H1 (cell line): Measurements from ENCODE around the gene SIGLEC7. TPM values are rescaled to one million over a fixed set of nuclear protein-coding genes. Genes with fewer than 3 reads are reported as not detected.

ENCODE experiments used
- CTCF ChIA-PET: fragments of 300-600 bp; sonication (Branson Sonifier 250); formaldehyde crosslinking; loops from one replicate; lab custom pipeline; 2021; ENCODE audit not compliant: partially characterized antibody; lab: Charles Lee
- POLR2A ChIA-PET: fragments of 300-600 bp; sonication (Branson Sonifier 250); formaldehyde crosslinking; loops from one replicate; lab custom pipeline; 2021; ENCODE audit warnings: inconsistent platforms; ENCODE audit not compliant: partially characterized antibody; lab: Charles Lee
- DNase-seq, 2 experiments: peaks; one replicate each; pipeline versions ENCODE4 v3.0.0 to v3.0.0-alpha.2; 2010 to 2022; ENCODE audit warnings: low spot score in 2 of 2, low read depth in 1 of 2, mixed read lengths in 1 of 2
- FAIRE-seq: peaks from 2 replicates; lab custom pipeline; 2011; peaks lifted over from hg19 to GRCh38; lab: Jason Lieb, UNC
- H2AFZ ChIP-seq: 2 replicates; pipeline ENCODE4 v1.8.1; 2012; ENCODE audit warnings: low read length, inconsistent platforms
- H2AK5ac ChIP-seq: 2 replicates; pipeline ENCODE4 v1.6.1; 2013; ENCODE audit warnings: low read depth, low read length
- H2BK120ac ChIP-seq: replicated peaks from 2 replicates; pipeline ENCODE3; 2013; ENCODE audit warnings: low read depth, low read length, inconsistent platforms
- H2BK12ac ChIP-seq: 2 replicates; pipeline ENCODE4 v1.6.1; 2013; ENCODE audit warnings: low read depth, low read length
- H2BK15ac ChIP-seq: 2 replicates; pipeline ENCODE4 v1.6.1; 2013; ENCODE audit warnings: low read length
- H2BK20ac ChIP-seq: 2 replicates; pipeline ENCODE4 v1.6.1; 2013; ENCODE audit warnings: low read length
- H2BK5ac ChIP-seq: 2 replicates; pipeline ENCODE4 v1.6.1; 2013; ENCODE audit warnings: low read depth, low read length
- H3K14ac ChIP-seq: 2 replicates; pipeline ENCODE4 v1.6.1; 2013; ENCODE audit warnings: inconsistent platforms; ENCODE audit not compliant: insufficient read length
- H3K18ac ChIP-seq: 2 replicates; pipeline ENCODE4 v1.6.1; 2013; ENCODE audit warnings: low read length; ENCODE audit errors: extremely low read depth
- H3K23ac ChIP-seq: 2 replicates; pipeline ENCODE4 v1.6.1; 2013; ENCODE audit warnings: inconsistent platforms; ENCODE audit not compliant: insufficient read length
- H3K23me2 ChIP-seq: 2 replicates; pipeline ENCODE4 v1.6.1; 2013; ENCODE audit warnings: low read depth, low read length
- H3K27ac ChIP-seq: 2 replicates; pipeline ENCODE4 v1.6.1; 2011; ENCODE audit warnings: low read depth, low read length, inconsistent platforms
- H3K27me3 ChIP-seq, 4 experiments: replicated peaks in 1 of 4; 1 replicate in 1 of 4; 2 replicates in 3 of 4; pipeline versions ENCODE4 v1.6.1 to v1.8.1; 2011 to 2013; ENCODE audit warnings: low read length in 3 of 4, mild to moderate bottlenecking in 3 of 4, inconsistent platforms in 2 of 4, mixed read lengths in 2 of 4, moderate library complexity in 1 of 4; ENCODE audit not compliant: control insufficient read depth in 3 of 4, insufficient read depth in 3 of 4; ENCODE audit errors: extremely low read depth in 1 of 4
- H3K36me3 ChIP-seq, 4 experiments: 2 replicates each; pipeline versions ENCODE4 v1.6.1 to v1.8.1; 2011 to 2013; ENCODE audit warnings: mild to moderate bottlenecking in 4 of 4, low read length in 3 of 4, moderate library complexity in 2 of 4, control low read depth in 1 of 4, inconsistent platforms in 1 of 4; ENCODE audit not compliant: insufficient read depth in 4 of 4, control insufficient read depth in 2 of 4
- H3K4ac ChIP-seq: replicated peaks from 2 replicates; pipeline ENCODE3; 2013; ENCODE audit warnings: low read length, low read depth, mixed read lengths, inconsistent platforms; ENCODE audit not compliant: insufficient read length
- H3K4me1 ChIP-seq, 4 experiments: replicated peaks in 1 of 4; 1 replicate in 1 of 4; 2 replicates in 3 of 4; pipeline versions ENCODE4 v1.6.1 to v1.8.1; 2011 to 2013; ENCODE audit warnings: low read length in 3 of 4, inconsistent platforms in 2 of 4, mixed read lengths in 1 of 4; ENCODE audit not compliant: insufficient read depth in 4 of 4, control insufficient read depth in 3 of 4
- H3K4me2 ChIP-seq, 2 experiments: 2 replicates each; pipeline versions ENCODE4 v1.6.1 to v1.8.1; 2011 to 2013; ENCODE audit warnings: low read depth in 2 of 2, low read length in 2 of 2, control low read depth in 1 of 2, inconsistent platforms in 1 of 2, mild to moderate bottlenecking in 1 of 2; ENCODE audit not compliant: insufficient read depth in 1 of 2
- H3K4me3 ChIP-seq, 4 experiments: fragments of 200-600, 300-600 bp in 1 of 4; sonication (generic), shearing (Covaris generic), sonication (Bioruptor Twin) in 1 of 4; 2 replicates each; pipeline versions ENCODE4 v1.5.1 to v1.8.1; 2011 to 2016; ENCODE audit warnings: low read length in 4 of 4, low read depth in 3 of 4, control low read depth in 2 of 4, inconsistent platforms in 2 of 4, mild to moderate bottlenecking in 2 of 4, mixed read lengths in 1 of 4, moderate library complexity in 1 of 4; ENCODE audit not compliant: insufficient read depth in 2 of 4; ENCODE audit errors: extremely low read depth in 1 of 4
- H3K56ac ChIP-seq: replicated peaks from 2 replicates; pipeline ENCODE3; 2013; ENCODE audit warnings: low read depth, mild to moderate bottlenecking, mixed read lengths, low read length, inconsistent platforms; ENCODE audit not compliant: insufficient read length
- H3K79me1 ChIP-seq: 2 replicates; pipeline ENCODE4 v1.6.1; 2013; ENCODE audit warnings: low read depth, low read length, control low read depth
- H3K79me2 ChIP-seq, 2 experiments: 2 replicates each; pipeline versions ENCODE4 v1.6.1 to v1.8.1; 2012 to 2013; ENCODE audit warnings: low read length in 2 of 2, mild to moderate bottlenecking in 2 of 2, inconsistent platforms in 1 of 2; ENCODE audit not compliant: insufficient read depth in 2 of 2, control insufficient read depth in 1 of 2
- H3K9ac ChIP-seq, 4 experiments: replicated peaks in 1 of 4; 1 replicate in 1 of 4; 2 replicates in 3 of 4; pipeline versions ENCODE4 v1.6.1 to v1.8.1; 2011 to 2013; ENCODE audit warnings: low read depth in 3 of 4, low read length in 3 of 4, control low read depth in 2 of 4, mild to moderate bottlenecking in 2 of 4, moderate library complexity in 2 of 4, inconsistent platforms in 1 of 4; ENCODE audit errors: extremely low read depth in 1 of 4
- H3K9me3 ChIP-seq, 2 experiments: 2 replicates each; pipeline versions ENCODE4 v1.6.1 to v1.8.1; 2012 to 2013; ENCODE audit warnings: mild to moderate bottlenecking in 2 of 2, moderate library complexity in 2 of 2, control low read depth in 1 of 2, inconsistent platforms in 1 of 2, low read depth in 1 of 2, low read length in 1 of 2, mixed read lengths in 1 of 2; ENCODE audit not compliant: insufficient read depth in 2 of 2
- H4K20me1 ChIP-seq, 2 experiments: replicated peaks in 1 of 2; 2 replicates each; pipeline versions ENCODE3 to v1.8.1; 2011 to 2013; ENCODE audit warnings: inconsistent platforms in 2 of 2, low read length in 2 of 2, mild to moderate bottlenecking in 1 of 2; ENCODE audit not compliant: insufficient read depth in 2 of 2, control insufficient read depth in 1 of 2
- H4K5ac ChIP-seq: 2 replicates; pipeline ENCODE4 v1.6.1; 2013; ENCODE audit warnings: low read length, low read depth, mixed read lengths, inconsistent platforms; ENCODE audit not compliant: insufficient read length
- H4K8ac ChIP-seq: 2 replicates; pipeline ENCODE4 v1.8.0; 2013; ENCODE audit warnings: mild to moderate bottlenecking, moderate library complexity, low read length, inconsistent platforms; ENCODE audit not compliant: insufficient read depth; ENCODE audit errors: extremely low read depth
- H4K91ac ChIP-seq: replicated peaks from 2 replicates; pipeline ENCODE3; 2013; ENCODE audit warnings: low read length, mixed read lengths, inconsistent platforms; ENCODE audit not compliant: insufficient read length
- BCL11A ChIP-seq, 2 experiments: IDR thresholded peaks; one replicate each; pipeline ENCODE4 v1.6.1; 2011; ENCODE audit warnings: low read depth in 2 of 2, low read length in 2 of 2, mild to moderate bottlenecking in 2 of 2
- CHD1 ChIP-seq: IDR thresholded peaks from 2 replicates; pipeline ENCODE4 v1.6.1; 2012; ENCODE audit warnings: low read depth, low read length, improper control_type of control experiment
- KDM1A ChIP-seq: fragments of 200-600, 300-600 bp; sonication (generic); IDR thresholded peaks from 2 replicates; pipeline ENCODE4 v1.7.1; 2016; ENCODE audit warnings: mild to moderate bottlenecking, low read length, borderline replicate concordance
- MAFK ChIP-seq: IDR thresholded peaks from 2 replicates; pipeline ENCODE4 v1.6.1; 2012; ENCODE audit warnings: low read depth, mild to moderate bottlenecking, improper control_type of control experiment, low read length
- TAF1 ChIP-seq: IDR thresholded peaks from 2 replicates; pipeline ENCODE4 v1.6.1; 2011; ENCODE audit warnings: mild to moderate bottlenecking, low read depth, low read length
- ZNF274 ChIP-seq: IDR thresholded peaks from 2 replicates; pipeline ENCODE4 v1.7.0; 2012; ENCODE audit warnings: low read length, borderline replicate concordance; ENCODE audit errors: extremely low read depth
- WGBS, 2 experiments: shearing (Covaris generic) in 1 of 2; methylation state at CpG; one replicate each; pipeline versions ENCODE4 v1.1.6 to v1.1.7; 2013 to 2015; ENCODE audit warnings: low lambda C conversion rate in 2 of 2, mixed read lengths in 2 of 2, inconsistent platforms in 1 of 2, low coverage in 1 of 2, missing lambda C conversion rate in 1 of 2; ENCODE audit not compliant: insufficient replicate concordance in 2 of 2, insufficient coverage in 1 of 2, insufficient read length in 1 of 2; ENCODE audit errors: extremely low coverage in 1 of 2, missing lambda C conversion rate in 1 of 2; 5-methylcytosine and 5-hydroxymethylcytosine counted together
- polyA plus RNA-seq, 7 experiments: library from polyadenylated mRNA; depleted of rRNA in 3 of 7; stranded (reverse) in 5 of 7; unstranded in 2 of 7; fragments of >200 nt in 5 of 7; fragments of 200-250 nt in 2 of 7; gene quantifications; 1 replicate in 5 of 7; 2 replicates in 1 of 7; 4 replicates in 1 of 7; pipeline versions ENCODE4 v1.2.1 to v1.2.3, GENCODE V29; 2011 to 2013; ENCODE audit warnings: missing spikeins in 2 of 7, mixed read lengths in 2 of 7
- total RNA-seq: library from RNA; stranded (reverse); fragmentation: NEBNext Ultra II Directional; extraction: Animal tissue kit (Norgen Biotek cat#: 25700); gene quantifications from 2 replicates; pipeline ENCODE4 v1.2.1, GENCODE V29; 2021
- TF ChIP-seq, protein P1 (sequence below): IDR thresholded peaks from 2 replicates; pipeline ENCODE4 v1.6.1; 2012; ENCODE audit warnings: low read length, inconsistent platforms

SIGLEC7 gene
- total and polyA plus RNA-seq, 2 of the 8 experiments (the other 6 are each of a cell fraction or from before 2014, with no cell fraction given): not detected

DNA sequence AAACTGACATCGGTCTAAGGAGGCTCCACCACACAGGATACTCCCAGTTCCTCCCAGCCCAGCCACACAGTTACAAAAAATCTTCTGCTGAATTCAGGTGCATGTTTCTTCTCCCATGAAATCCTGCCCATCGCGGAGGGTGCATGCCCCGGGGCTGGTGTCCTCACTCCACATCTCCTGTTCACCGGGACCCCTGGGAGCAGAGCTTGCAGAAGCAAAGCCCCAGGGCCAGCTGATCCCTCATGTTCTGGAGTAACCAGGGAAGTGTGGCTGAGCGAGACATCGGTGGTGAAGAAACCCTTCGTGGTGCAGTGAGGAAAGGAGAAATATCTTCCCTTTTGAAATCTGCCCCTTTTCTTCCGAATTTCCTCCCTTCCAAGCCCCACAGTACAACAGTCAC lies 18.3 kb upstream of the SIGLEC7 start:
- H3K27me3 ChIP-seq: no peaks in the 10 kb centered on the region; a peak in 1 of 7 replicates
- H2BK15ac ChIP-seq: no peak overlapping the region
- no peak overlapping the region for H2AFZ ChIP-seq
- H3K79me2 ChIP-seq: no peaks in the 10 kb centered on the region
- no peaks in the 10 kb centered on the region for H4K20me1 ChIP-seq
- H3K4me1 ChIP-seq: peaks cover 0 to 2% (median 0%) of the 10 kb centered on the region in 4 experiments; a peak in 1 of 7 replicates
- 90% methylated on average over 9 of the region's 9 CpGs; no CpG with 5 or more reads in 1 of the 2 experiments for WGBS, 2 experiments
- DNase-seq (no peak), FAIRE-seq (no peak)
- ChIA-PET CTCF (interaction anchor here (1.5 kb wide), 1 partner anchor 12 kb away, joined by 4 read pairs; no protein-coding TSS in a partner anchor), POLR2A (no interaction called here)
- no peak overlapping the region for H2AK5ac ChIP-seq
- no peak overlapping the region for H2BK12ac ChIP-seq
- no peak overlapping the region for H3K4ac ChIP-seq
- no peak overlapping the region for H3K56ac ChIP-seq
- no peak overlapping the region for H3K14ac ChIP-seq
- no peaks in the 10 kb centered on the region for H3K79me1 ChIP-seq
- no peaks in the 10 kb centered on the region; the same call in 1 of the 2 replicates for H3K23me2 ChIP-seq
- H3K36me3 ChIP-seq: no peaks in the 10 kb centered on the region
- H3K9me3 ChIP-seq: no peaks in the 10 kb centered on the region
- no peak overlapping the region for H3K4me2 ChIP-seq
- H3K4me3 ChIP-seq: no peak overlapping the region
- no peak overlapping the region for H3K27ac ChIP-seq
- H4K8ac ChIP-seq: no peak overlapping the region
- H4K91ac ChIP-seq: no peak overlapping the region
- no peak overlapping the region for H2BK5ac ChIP-seq
- no peak overlapping the region for H3K23ac ChIP-seq
- no peak overlapping the region for H2BK20ac ChIP-seq
- no peak overlapping the region for H3K9ac ChIP-seq
- H4K5ac ChIP-seq: no peak overlapping the region
- no peak overlapping the region for H2BK120ac ChIP-seq
- H3K18ac ChIP-seq: no peak overlapping the region
- no peak for TF ChIP-seq KDM1A
- TF ChIP-seq, protein P1, sequence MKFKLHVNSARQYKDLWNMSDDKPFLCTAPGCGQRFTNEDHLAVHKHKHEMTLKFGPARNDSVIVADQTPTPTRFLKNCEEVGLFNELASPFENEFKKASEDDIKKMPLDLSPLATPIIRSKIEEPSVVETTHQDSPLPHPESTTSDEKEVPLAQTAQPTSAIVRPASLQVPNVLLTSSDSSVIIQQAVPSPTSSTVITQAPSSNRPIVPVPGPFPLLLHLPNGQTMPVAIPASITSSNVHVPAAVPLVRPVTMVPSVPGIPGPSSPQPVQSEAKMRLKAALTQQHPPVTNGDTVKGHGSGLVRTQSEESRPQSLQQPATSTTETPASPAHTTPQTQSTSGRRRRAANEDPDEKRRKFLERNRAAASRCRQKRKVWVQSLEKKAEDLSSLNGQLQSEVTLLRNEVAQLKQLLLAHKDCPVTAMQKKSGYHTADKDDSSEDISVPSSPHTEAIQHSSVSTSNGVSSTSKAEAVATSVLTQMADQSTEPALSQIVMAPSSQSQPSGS: no peak
- no peak for TF ChIP-seq TAF1
- no peak for TF ChIP-seq ZNF274
- TF ChIP-seq BCL11A (IDR thresholded peaks at IDR 0.05; ENCODE audit: low read depth in 2 of 2, low read length in 2 of 2): no peak
- no peak for TF ChIP-seq CHD1
- TF ChIP-seq MAFK: no peak
